ENCODE results near the gene NCOA3. TPM values are rescaled to one million over a fixed set of nuclear protein-coding genes. Genes with fewer than 3 reads are reported as not detected.

Gene NCOA3
- total and polyA plus RNA-seq, 2 experiments from 2014 or later, result 6.7 to 25.8 TPM

DNA sequence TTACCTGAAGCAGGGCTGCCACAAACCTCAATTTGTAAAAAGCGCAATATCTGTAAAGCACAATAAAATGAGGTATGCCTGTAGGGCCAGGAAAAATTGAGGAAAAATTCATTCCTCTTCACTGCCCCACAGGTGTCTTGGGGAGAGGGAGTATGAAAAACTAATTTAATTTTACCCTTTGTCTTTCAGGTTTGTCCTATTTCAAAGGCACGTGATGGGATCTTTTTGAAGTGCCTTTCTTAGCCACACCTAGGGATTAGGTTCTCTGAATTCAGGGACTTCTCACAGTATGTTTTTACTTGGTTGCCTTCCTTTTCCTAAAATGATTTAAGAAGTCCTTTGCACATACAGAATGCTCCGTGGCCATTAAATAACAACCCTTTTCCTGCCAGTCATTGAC lies 71.9 kb downstream of the NCOA3 start:
- peaks cover 82% of the 10 kb centered on the region for H3K79me2 ChIP-seq (replicated peaks; ENCODE audit: insufficient read depth)
- H3K27ac Mint-ChIP-seq, result peak overlapping the region; percentile 79
- no peaks in the 10 kb centered on the region for H4K20me1 ChIP-seq (replicated peaks; ENCODE audit: insufficient read depth)
- peaks cover 31% of the 10 kb centered on the region for H3K36me3 Mint-ChIP-seq (ENCODE audit: low read depth)
- H3K4me3 ChIP-seq, result 0 out of 2 replicates have a peak overlapping the region, but pooled peaks have one; percentile 7
- peaks cover 48% of the 10 kb centered on the region for H3K4me1 ChIP-seq (ENCODE audit: insufficient read depth)
- H3K9me2 ChIP-seq (ENCODE audit: insufficient read depth), result no peaks in the 10 kb centered on the region
- ATAC-seq (peak; percentile 47), DNase-seq (ENCODE audit: low spot score) (peak; percentile 25)
- H3K9me3 Mint-ChIP-seq, result peaks cover 21% of the 10 kb centered on the region
- H3K27ac ChIP-seq (ENCODE audit: low read depth), result peak overlapping the region; percentile 73; the same call in 1 of the 2 replicates
- H3K27me3 Mint-ChIP-seq (ENCODE audit: insufficient read depth, low read depth, poor library complexity), result peaks cover 4% of the 10 kb centered on the region
- H3K27me3 ChIP-seq (ENCODE audit: insufficient read depth), result no peaks in the 10 kb centered on the region
- no peak overlapping the region for H3K4me3 Mint-ChIP-seq
- peaks cover 44% of the 10 kb centered on the region for H3K4me1 Mint-ChIP-seq
- H3F3A ChIP-seq (replicated peaks; ENCODE audit: low read depth), result peaks cover 4% of the 10 kb centered on the region; the same call in 1 of the 2 replicates
- TF ChIP-seq CREB1 (CRISPR knock-in tag; IDR thresholded peaks at IDR 0.05; ENCODE audit: low read depth) (no peak), ZNF114 (CRISPR knock-in tag; IDR thresholded peaks at IDR 0.05) (no peak), EZH2 (IDR thresholded peaks at IDR 0.05; ENCODE audit: low read depth, unreplicated experiment) (no peak), JUNB (IDR thresholded peaks at IDR 0.05; ENCODE audit: unreplicated experiment) (no peak), ZNF331 (CRISPR knock-in tag; IDR thresholded peaks at IDR 0.05; ENCODE audit: low read depth) (no peak), STAT1 (IDR thresholded peaks at IDR 0.05; ENCODE audit: unreplicated experiment) (no peak), EZH2phosphoT487 (IDR thresholded peaks at IDR 0.05; ENCODE audit: unreplicated experiment) (no peak), NANOG (IDR thresholded peaks at IDR 0.05; ENCODE audit: borderline replicate concordance) (no peak), POLR2AphosphoS5 (IDR thresholded peaks at IDR 0.05; ENCODE audit: low read depth) (no peak), REST (IDR thresholded peaks at IDR 0.05; ENCODE audit: unreplicated experiment) (no peak)
- TF ChIP-seq, protein P1, sequence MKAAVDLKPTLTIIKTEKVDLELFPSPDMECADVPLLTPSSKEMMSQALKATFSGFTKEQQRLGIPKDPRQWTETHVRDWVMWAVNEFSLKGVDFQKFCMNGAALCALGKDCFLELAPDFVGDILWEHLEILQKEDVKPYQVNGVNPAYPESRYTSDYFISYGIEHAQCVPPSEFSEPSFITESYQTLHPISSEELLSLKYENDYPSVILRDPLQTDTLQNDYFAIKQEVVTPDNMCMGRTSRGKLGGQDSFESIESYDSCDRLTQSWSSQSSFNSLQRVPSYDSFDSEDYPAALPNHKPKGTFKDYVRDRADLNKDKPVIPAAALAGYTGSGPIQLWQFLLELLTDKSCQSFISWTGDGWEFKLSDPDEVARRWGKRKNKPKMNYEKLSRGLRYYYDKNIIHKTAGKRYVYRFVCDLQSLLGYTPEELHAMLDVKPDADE (IDR thresholded peaks at IDR 0.05), result no peak
- TF ChIP-seq, protein P2, sequence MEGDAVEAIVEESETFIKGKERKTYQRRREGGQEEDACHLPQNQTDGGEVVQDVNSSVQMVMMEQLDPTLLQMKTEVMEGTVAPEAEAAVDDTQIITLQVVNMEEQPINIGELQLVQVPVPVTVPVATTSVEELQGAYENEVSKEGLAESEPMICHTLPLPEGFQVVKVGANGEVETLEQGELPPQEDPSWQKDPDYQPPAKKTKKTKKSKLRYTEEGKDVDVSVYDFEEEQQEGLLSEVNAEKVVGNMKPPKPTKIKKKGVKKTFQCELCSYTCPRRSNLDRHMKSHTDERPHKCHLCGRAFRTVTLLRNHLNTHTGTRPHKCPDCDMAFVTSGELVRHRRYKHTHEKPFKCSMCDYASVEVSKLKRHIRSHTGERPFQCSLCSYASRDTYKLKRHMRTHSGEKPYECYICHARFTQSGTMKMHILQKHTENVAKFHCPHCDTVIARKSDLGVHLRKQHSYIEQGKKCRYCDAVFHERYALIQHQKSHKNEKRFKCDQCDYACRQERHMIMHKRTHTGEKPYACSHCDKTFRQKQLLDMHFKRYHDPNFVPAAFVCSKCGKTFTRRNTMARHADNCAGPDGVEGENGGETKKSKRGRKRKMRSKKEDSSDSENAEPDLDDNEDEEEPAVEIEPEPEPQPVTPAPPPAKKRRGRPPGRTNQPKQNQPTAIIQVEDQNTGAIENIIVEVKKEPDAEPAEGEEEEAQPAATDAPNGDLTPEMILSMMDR (conservative IDR thresholded peaks at IDR 0.05; ENCODE audit: low read depth in 2 of 2), result no peak
- TF ChIP-seq, protein P3, sequence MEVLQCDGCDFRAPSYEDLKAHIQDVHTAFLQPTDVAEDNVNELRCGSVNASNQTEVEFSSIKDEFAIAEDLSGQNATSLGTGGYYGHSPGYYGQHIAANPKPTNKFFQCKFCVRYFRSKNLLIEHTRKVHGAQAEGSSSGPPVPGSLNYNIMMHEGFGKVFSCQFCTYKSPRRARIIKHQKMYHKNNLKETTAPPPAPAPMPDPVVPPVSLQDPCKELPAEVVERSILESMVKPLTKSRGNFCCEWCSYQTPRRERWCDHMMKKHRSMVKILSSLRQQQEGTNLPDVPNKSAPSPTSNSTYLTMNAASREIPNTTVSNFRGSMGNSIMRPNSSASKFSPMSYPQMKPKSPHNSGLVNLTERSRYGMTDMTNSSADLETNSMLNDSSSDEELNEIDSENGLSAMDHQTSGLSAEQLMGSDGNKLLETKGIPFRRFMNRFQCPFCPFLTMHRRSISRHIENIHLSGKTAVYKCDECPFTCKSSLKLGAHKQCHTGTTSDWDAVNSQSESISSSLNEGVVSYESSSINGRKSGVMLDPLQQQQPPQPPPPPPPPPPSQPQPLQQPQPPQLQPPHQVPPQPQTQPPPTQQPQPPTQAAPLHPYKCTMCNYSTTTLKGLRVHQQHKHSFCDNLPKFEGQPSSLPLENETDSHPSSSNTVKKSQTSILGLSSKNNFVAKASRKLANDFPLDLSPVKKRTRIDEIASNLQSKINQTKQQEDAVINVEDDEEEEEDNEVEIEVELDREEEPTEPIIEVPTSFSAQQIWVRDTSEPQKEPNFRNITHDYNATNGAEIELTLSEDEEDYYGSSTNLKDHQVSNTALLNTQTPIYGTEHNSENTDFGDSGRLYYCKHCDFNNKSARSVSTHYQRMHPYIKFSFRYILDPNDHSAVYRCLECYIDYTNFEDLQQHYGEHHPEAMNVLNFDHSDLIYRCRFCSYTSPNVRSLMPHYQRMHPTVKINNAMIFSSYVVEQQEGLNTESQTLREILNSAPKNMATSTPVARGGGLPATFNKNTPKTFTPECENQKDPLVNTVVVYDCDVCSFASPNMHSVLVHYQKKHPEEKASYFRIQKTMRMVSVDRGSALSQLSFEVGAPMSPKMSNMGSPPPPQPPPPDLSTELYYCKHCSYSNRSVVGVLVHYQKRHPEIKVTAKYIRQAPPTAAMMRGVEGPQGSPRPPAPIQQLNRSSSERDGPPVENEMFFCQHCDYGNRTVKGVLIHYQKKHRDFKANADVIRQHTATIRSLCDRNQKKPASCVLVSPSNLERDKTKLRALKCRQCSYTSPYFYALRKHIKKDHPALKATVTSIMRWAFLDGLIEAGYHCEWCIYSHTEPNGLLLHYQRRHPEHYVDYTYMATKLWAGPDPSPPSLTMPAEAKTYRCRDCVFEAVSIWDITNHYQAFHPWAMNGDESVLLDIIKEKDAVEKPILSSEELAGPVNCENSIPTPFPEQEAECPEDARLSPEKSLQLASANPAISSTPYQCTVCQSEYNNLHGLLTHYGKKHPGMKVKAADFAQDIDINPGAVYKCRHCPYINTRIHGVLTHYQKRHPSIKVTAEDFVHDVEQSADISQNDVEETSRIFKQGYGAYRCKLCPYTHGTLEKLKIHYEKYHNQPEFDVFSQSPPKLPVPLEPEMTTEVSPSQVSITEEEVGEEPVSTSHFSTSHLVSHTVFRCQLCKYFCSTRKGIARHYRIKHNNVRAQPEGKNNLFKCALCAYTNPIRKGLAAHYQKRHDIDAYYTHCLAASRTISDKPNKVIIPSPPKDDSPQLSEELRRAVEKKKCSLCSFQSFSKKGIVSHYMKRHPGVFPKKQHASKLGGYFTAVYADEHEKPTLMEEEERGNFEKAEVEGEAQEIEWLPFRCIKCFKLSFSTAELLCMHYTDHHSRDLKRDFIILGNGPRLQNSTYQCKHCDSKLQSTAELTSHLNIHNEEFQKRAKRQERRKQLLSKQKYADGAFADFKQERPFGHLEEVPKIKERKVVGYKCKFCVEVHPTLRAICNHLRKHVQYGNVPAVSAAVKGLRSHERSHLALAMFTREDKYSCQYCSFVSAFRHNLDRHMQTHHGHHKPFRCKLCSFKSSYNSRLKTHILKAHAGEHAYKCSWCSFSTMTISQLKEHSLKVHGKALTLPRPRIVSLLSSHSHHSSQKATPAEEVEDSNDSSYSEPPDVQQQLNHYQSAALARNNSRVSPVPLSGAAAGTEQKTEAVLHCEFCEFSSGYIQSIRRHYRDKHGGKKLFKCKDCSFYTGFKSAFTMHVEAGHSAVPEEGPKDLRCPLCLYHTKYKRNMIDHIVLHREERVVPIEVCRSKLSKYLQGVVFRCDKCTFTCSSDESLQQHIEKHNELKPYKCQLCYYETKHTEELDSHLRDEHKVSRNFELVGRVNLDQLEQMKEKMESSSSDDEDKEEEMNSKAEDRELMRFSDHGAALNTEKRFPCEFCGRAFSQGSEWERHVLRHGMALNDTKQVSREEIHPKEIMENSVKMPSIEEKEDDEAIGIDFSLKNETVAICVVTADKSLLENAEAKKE (CRISPR knock-in tag; IDR thresholded peaks at IDR 0.05), result no peak
- peak overlapping the region; percentile 53 for H3K4me2 ChIP-seq
- no peak overlapping the region for H2AFZ ChIP-seq
- 0 out of 2 replicates have a peak, but pooled peaks cover 4% of the 10 kb centered on the region for H3K36me3 ChIP-seq (ENCODE audit: insufficient read depth)

Measured in GM23338 (cell line).